K562 (cell line): ENCODE data around the gene EXOC6. TPM values are rescaled to one million over a fixed set of nuclear protein-coding genes. Genes with fewer than 3 reads are reported as not detected.

Experiments
- ARHGAP35 ChIP-seq: fragments of 450-650 bp; IDR thresholded peaks from 2 replicates; pipeline ENCODE4 v1.6.1; 2018; ENCODE audit not compliant: partially characterized antibody
- ATF1 ChIP-seq, 2 experiments: fragments of 450-650 bp in 1 of 2; IDR thresholded peaks; 2 replicates each; pipeline ENCODE4 v1.6.1; 2016; ENCODE audit warnings: missing compliant biosample characterization in 1 of 2, missing genetic modification characterization in 1 of 2
- BDP1 ChIP-seq: IDR thresholded peaks from 3 replicates; pipeline ENCODE4 v1.6.1; 2011; ENCODE audit not compliant: insufficient read length, insufficient read depth
- CBFA2T3 ChIP-seq: fragments of 450-650 bp; IDR thresholded peaks from 2 replicates; pipeline ENCODE4 v1.6.1; 2017
- EWSR1 ChIP-seq: fragments of 450-650 bp; IDR thresholded peaks from 2 replicates; pipeline ENCODE4 v1.6.1; 2018; ENCODE audit warnings: borderline replicate concordance, mild to moderate bottlenecking, low read depth, moderate library complexity; ENCODE audit not compliant: partially characterized antibody
- GABPB1 ChIP-seq: sonication (generic); formaldehyde crosslinking; IDR thresholded peaks from 2 replicates; pipeline ENCODE4 v1.8.0; 2022; ENCODE audit warnings: mild to moderate bottlenecking, missing genetic modification reagents
- ID3 ChIP-seq, 2 experiments: fragments of 250-450 bp in 1 of 2; fragments of 450-650 bp in 1 of 2; sonication (Bioruptor Pico) in 1 of 2; IDR thresholded peaks; 2 replicates each; pipeline versions ENCODE4 v1.6.1 to v1.8.0; 2016 to 2021; ENCODE audit warnings: mild to moderate bottlenecking in 2 of 2, moderate library complexity in 2 of 2, missing compliant biosample characterization in 1 of 2, missing genetic modification characterization in 1 of 2
- KDM1A ChIP-seq, 2 experiments: fragments of 450-650 bp; IDR thresholded peaks; 2 replicates each; pipeline ENCODE4 v1.6.1; 2016; ENCODE audit warnings: mild to moderate bottlenecking in 2 of 2
- KLF10 ChIP-seq: fragments of 250-450 bp; sonication (Bioruptor Pico); IDR thresholded peaks from 2 replicates; pipeline ENCODE4 v1.6.1; 2021; ENCODE audit warnings: matching md5 sums
- MCM5 ChIP-seq: fragments of 450-650 bp; IDR thresholded peaks from 2 replicates; pipeline ENCODE4 v1.6.1; 2016; ENCODE audit warnings: low read depth
- NCOA6 ChIP-seq: fragments of 450-650 bp; IDR thresholded peaks from 2 replicates; pipeline ENCODE4 v1.6.1; 2017; ENCODE audit warnings: mild to moderate bottlenecking
- PHF8 ChIP-seq: fragments of 200-600 bp; sonication (generic); IDR thresholded peaks from 2 replicates; pipeline ENCODE4 v1.6.1; 2012; ENCODE audit warnings: mixed run types, mild to moderate bottlenecking, inconsistent platforms, low read length, moderate library complexity, borderline replicate concordance
- POLR3G ChIP-seq: IDR thresholded peaks from 2 replicates; pipeline ENCODE4 v1.6.1; 2011; ENCODE audit not compliant: insufficient read length, insufficient replicate concordance; ENCODE audit errors: extremely low read depth
- PREB ChIP-seq: sonication (generic); formaldehyde crosslinking; IDR thresholded peaks from 2 replicates; pipeline ENCODE4 v1.8.1; 2023; ENCODE audit warnings: mild to moderate bottlenecking, missing genetic modification reagents
- TCF15 ChIP-seq: fragments of 250-450 bp; sonication (Bioruptor Pico); IDR thresholded peaks from 2 replicates; pipeline ENCODE4 v1.8.0; 2022; ENCODE audit warnings: moderate library complexity, mild to moderate bottlenecking, inconsistent platforms
- TCF7 ChIP-seq: sonication (generic); IDR thresholded peaks from 2 replicates; pipeline ENCODE4 v1.6.1; 2016; ENCODE audit warnings: antibody characterized with exemption, borderline replicate concordance
- polyA plus RNA-seq, 8 experiments: library from polyadenylated mRNA; depleted of rRNA in 4 of 8; stranded (reverse) in 5 of 8; unstranded in 3 of 8; fragments of >200 nt; fragmentation: Nextera tagmentation in 2 of 8; fragmentation: Illumina TruSeq in 1 of 8; extraction: Ambion mirVana in 2 of 8; extraction: Trizol in 1 of 8; gene quantifications; 2 replicates each; pipeline versions ENCODE4 v1.2.1 to v1.2.3, GENCODE V29; 2011 to 2014; ENCODE audit warnings: inconsistent platforms in 1 of 8, missing spikeins in 1 of 8
- total RNA-seq, 7 experiments: library from RNA; depleted of rRNA in 6 of 7; stranded (reverse); fragments of >200 nt in 6 of 7; fragmentation: Illumina TruSeq in 2 of 7; extraction: Trizol in 2 of 7; gene quantifications; 2 replicates each; pipeline versions ENCODE4 v1.2.1 to v1.2.3, GENCODE V29; 2011 to 2021; ENCODE audit warnings: low replicate concordance in 1 of 7
- TF ChIP-seq, protein P1 (sequence below): fragments of 250-450 bp; sonication (Bioruptor Pico); IDR thresholded peaks from 2 replicates; pipeline ENCODE4 v1.8.0; 2021; ENCODE audit warnings: moderate library complexity, mild to moderate bottlenecking, inconsistent platforms
- TF ChIP-seq, protein P2 (sequence below): fragments of 250-450 bp; sonication (Bioruptor Pico); IDR thresholded peaks from 2 replicates; pipeline ENCODE4 v1.4.0; 2020; ENCODE audit warnings: mild to moderate bottlenecking, moderate library complexity, borderline replicate concordance
- TF ChIP-seq, protein P3 (sequence below): fragments of 450-650 bp; IDR thresholded peaks from 2 replicates; pipeline ENCODE4 v1.6.1; 2017; ENCODE audit warnings: antibody characterized with exemption

The EXOC6 gene
- total and polyA plus RNA-seq, 9 of the 15 experiments (the other 6 are each of a cell fraction or from before 2014, with no cell fraction given), result 13.9 to 42.8 (median 24.9) TPM

- 0 out of 2 replicates have a peak, but pooled peaks have one; percentile 7 for TF ChIP-seq TCF15 (CRISPR knock-in tag)
- TF ChIP-seq KLF10 (CRISPR knock-in tag), result no peak
- TF ChIP-seq, protein P1, sequence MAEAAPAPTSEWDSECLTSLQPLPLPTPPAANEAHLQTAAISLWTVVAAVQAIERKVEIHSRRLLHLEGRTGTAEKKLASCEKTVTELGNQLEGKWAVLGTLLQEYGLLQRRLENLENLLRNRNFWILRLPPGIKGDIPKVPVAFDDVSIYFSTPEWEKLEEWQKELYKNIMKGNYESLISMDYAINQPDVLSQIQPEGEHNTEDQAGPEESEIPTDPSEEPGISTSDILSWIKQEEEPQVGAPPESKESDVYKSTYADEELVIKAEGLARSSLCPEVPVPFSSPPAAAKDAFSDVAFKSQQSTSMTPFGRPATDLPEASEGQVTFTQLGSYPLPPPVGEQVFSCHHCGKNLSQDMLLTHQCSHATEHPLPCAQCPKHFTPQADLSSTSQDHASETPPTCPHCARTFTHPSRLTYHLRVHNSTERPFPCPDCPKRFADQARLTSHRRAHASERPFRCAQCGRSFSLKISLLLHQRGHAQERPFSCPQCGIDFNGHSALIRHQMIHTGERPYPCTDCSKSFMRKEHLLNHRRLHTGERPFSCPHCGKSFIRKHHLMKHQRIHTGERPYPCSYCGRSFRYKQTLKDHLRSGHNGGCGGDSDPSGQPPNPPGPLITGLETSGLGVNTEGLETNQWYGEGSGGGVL (CRISPR knock-in tag), result no peak
- TF ChIP-seq TCF7, result no peak
- no peak for TF ChIP-seq EWSR1
- no peak for TF ChIP-seq GABPB1
- TF ChIP-seq ATF1 (CRISPR knock-in tag; IDR thresholded peaks at IDR 0.05), result no peak
- TF ChIP-seq ATF1 (tag; IDR thresholded peaks at IDR 0.05), result peak; percentile 24; the same call in 1 of the 2 replicates
- no peak for TF ChIP-seq ID3 (CRISPR knock-in tag; IDR thresholded peaks at IDR 0.05)
- no peak for TF ChIP-seq ID3 (tag; IDR thresholded peaks at IDR 0.05)
- TF ChIP-seq PREB (CRISPR knock-in tag), result no peak
- no peak for TF ChIP-seq MCM5
- TF ChIP-seq POLR3G, result no peak
- TF ChIP-seq, protein P2, sequence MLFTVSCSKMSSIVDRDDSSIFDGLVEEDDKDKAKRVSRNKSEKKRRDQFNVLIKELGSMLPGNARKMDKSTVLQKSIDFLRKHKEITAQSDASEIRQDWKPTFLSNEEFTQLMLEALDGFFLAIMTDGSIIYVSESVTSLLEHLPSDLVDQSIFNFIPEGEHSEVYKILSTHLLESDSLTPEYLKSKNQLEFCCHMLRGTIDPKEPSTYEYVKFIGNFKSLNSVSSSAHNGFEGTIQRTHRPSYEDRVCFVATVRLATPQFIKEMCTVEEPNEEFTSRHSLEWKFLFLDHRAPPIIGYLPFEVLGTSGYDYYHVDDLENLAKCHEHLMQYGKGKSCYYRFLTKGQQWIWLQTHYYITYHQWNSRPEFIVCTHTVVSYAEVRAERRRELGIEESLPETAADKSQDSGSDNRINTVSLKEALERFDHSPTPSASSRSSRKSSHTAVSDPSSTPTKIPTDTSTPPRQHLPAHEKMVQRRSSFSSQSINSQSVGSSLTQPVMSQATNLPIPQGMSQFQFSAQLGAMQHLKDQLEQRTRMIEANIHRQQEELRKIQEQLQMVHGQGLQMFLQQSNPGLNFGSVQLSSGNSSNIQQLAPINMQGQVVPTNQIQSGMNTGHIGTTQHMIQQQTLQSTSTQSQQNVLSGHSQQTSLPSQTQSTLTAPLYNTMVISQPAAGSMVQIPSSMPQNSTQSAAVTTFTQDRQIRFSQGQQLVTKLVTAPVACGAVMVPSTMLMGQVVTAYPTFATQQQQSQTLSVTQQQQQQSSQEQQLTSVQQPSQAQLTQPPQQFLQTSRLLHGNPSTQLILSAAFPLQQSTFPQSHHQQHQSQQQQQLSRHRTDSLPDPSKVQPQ, result no peak
- no peak for TF ChIP-seq ARHGAP35
- TF ChIP-seq KDM1A (IDR thresholded peaks at IDR 0.05), result peak; percentile 64 to 65
- TF ChIP-seq PHF8, result peak; percentile 54; the same call in 1 of the 2 replicates
- TF ChIP-seq BDP1, result no peak
- peak; percentile 22; the same call in 1 of the 2 replicates for TF ChIP-seq NCOA6
- peak; percentile 63 for TF ChIP-seq CBFA2T3
- TF ChIP-seq, protein P3, sequence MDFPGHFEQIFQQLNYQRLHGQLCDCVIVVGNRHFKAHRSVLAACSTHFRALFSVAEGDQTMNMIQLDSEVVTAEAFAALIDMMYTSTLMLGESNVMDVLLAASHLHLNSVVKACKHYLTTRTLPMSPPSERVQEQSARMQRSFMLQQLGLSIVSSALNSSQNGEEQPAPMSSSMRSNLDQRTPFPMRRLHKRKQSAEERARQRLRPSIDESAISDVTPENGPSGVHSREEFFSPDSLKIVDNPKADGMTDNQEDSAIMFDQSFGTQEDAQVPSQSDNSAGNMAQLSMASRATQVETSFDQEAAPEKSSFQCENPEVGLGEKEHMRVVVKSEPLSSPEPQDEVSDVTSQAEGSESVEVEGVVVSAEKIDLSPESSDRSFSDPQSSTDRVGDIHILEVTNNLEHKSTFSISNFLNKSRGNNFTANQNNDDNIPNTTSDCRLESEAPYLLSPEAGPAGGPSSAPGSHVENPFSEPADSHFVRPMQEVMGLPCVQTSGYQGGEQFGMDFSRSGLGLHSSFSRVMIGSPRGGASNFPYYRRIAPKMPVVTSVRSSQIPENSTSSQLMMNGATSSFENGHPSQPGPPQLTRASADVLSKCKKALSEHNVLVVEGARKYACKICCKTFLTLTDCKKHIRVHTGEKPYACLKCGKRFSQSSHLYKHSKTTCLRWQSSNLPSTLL, result no peak
Measured at GRCh38 chr10:93071674-93072224, 223.4 kb downstream of the EXOC6 start (continued).
